Lower leg skin (tissue), 4 donors: ENCODE measurements around the gene COL4A2. TPM values are rescaled to one million over a fixed set of nuclear protein-coding genes. Genes with fewer than 3 reads are reported as not detected.

Experiments used
- DNase-seq, 2 donors: peaks; one replicate each; pipeline ENCODE4 v3.0.0-alpha.2; 2019; ENCODE audit warnings: low spot score in 2 of 2
- H3K4me3 ChIP-seq: fragments of 200-600 bp; sonication (generic); 2 replicates; pipeline ENCODE4 v1.5.1; 2017; ENCODE audit warnings: mild to moderate bottlenecking, low read depth; ENCODE audit not compliant: poor library complexity, severe bottlenecking
- POLR2A ChIP-seq, 2 donors: fragments of 450-650 bp; IDR thresholded peaks; one replicate each; pipeline ENCODE4 v1.6.1; 2016 to 2017; ENCODE audit warnings: antibody characterized with exemption in 2 of 2, mild to moderate bottlenecking in 1 of 2, moderate library complexity in 1 of 2
- WGBS, 2 donors: methylation state at CpG; one replicate each; pipeline ENCODE4 v1.1.5; 2018; 5-methylcytosine and 5-hydroxymethylcytosine counted together
- intact Hi-C: fragments of 100-400 bp; cut with DNase I; formaldehyde crosslinking; loops from one replicate; pipeline ENCODE4 v1.15.0; 2023; ENCODE audit warnings: low total_unique reads
- total RNA-seq, 4 donors: library from RNA; depleted of rRNA; stranded (reverse); fragments of >200 nt; gene quantifications; one replicate each; pipeline ENCODE4 v1.1.0, GENCODE V29; 2016
- TF ChIP-seq, protein P1 (sequence below), 3 donors: fragments of 450-650 bp; IDR thresholded peaks; one replicate each; pipeline ENCODE4 v1.5.1; 2016; ENCODE audit warnings: antibody characterized with exemption in 3 of 3, mild to moderate bottlenecking in 3 of 3, moderate library complexity in 2 of 3

Gene COL4A2
- total RNA-seq, 4 donors from 2014 or later, result 40.8 to 119 (median 58.9) TPM

DNA sequence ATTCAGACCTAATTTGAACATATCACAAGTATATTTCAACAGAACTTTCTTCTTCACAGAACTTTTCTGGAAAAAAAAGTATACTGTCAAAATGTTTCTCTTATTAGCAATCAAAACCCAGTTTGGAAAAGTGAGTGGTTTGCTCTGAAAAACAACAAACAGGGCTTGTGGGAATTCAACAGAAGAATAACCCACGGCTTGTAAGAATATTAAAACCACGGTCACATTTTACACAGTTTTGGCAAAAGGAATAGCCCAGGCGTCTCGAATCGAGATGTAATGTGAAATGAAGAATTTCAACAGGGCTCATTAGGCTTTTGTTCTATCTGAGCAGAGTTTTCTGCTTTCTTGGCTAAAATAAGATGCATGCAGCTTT is 70.7 kb downstream of the COL4A2 start:
- no peak for DNase-seq
- no peak overlapping the region for H3K4me3 ChIP-seq
- intact Hi-C loops, result no loop called here
- WGBS, 2 donors, result 63 to 69% methylated on average over 5 of the region's 5 CpGs
- TF ChIP-seq, protein P1, sequence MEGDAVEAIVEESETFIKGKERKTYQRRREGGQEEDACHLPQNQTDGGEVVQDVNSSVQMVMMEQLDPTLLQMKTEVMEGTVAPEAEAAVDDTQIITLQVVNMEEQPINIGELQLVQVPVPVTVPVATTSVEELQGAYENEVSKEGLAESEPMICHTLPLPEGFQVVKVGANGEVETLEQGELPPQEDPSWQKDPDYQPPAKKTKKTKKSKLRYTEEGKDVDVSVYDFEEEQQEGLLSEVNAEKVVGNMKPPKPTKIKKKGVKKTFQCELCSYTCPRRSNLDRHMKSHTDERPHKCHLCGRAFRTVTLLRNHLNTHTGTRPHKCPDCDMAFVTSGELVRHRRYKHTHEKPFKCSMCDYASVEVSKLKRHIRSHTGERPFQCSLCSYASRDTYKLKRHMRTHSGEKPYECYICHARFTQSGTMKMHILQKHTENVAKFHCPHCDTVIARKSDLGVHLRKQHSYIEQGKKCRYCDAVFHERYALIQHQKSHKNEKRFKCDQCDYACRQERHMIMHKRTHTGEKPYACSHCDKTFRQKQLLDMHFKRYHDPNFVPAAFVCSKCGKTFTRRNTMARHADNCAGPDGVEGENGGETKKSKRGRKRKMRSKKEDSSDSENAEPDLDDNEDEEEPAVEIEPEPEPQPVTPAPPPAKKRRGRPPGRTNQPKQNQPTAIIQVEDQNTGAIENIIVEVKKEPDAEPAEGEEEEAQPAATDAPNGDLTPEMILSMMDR (IDR thresholded peaks at IDR 0.05), result no peak
- TF ChIP-seq POLR2A (IDR thresholded peaks at IDR 0.05), result no peak

DNA sequence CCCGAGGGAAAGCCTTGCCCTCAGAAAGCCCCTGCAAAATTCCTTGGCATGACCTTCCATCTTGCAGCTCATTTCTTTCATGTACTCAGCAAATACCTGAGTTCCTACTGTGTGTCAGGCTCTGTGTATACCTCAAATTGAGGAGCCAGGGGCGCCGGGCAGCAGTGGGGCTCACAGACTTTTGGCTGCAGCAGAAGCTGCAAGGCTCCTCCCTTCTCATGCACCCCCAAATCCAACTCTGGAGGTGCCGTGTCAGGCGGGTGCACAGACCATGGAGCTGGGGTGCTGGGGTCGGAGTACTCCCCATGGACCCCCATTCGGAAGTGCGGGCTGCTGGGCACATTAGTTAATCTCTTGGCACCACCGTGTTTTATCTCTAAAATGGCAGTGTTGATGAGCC is 72.3 kb downstream of the COL4A2 start:
- 94 to 95% methylated on average over 9 of the region's 9 CpGs for WGBS, 2 donors
- no peak overlapping the region for H3K4me3 ChIP-seq
- intact Hi-C loops, result no loop called here
- no peak for DNase-seq
- TF ChIP-seq, protein P1 (IDR thresholded peaks at IDR 0.05), result no peak
- TF ChIP-seq POLR2A (IDR thresholded peaks at IDR 0.05), result no peak

DNA sequence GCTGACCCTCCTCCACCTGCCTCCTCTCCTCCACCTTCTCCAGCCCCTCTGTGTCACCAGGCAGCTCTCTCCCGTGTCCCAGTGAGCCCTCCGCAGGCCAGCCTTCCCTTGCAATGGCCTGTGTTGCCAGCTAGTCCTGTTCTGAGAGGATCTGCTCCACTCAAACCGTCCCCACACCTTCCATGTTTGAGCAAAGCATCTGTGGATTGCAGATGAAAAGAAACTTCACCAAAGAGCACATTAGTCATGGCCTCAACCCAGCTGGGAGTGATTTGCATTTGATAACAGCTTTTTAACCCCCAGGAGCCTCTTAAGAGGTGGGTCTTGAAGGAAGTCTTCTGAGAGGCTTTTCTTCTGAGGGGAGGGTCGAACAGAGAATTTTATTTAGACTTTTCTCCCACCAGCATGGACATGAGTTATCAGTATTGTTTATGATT is 72.8 kb downstream of the COL4A2 start:
- DNase-seq, result no peak
- no peak for TF ChIP-seq POLR2A (IDR thresholded peaks at IDR 0.05)
- TF ChIP-seq, protein P1 (IDR thresholded peaks at IDR 0.05), result no peak
- H3K4me3 ChIP-seq, result no peak overlapping the region
- 71 to 72% methylated on average over 4 of the region's 4 CpGs for WGBS, 2 donors
- intact Hi-C loops, result no loop called here

DNA sequence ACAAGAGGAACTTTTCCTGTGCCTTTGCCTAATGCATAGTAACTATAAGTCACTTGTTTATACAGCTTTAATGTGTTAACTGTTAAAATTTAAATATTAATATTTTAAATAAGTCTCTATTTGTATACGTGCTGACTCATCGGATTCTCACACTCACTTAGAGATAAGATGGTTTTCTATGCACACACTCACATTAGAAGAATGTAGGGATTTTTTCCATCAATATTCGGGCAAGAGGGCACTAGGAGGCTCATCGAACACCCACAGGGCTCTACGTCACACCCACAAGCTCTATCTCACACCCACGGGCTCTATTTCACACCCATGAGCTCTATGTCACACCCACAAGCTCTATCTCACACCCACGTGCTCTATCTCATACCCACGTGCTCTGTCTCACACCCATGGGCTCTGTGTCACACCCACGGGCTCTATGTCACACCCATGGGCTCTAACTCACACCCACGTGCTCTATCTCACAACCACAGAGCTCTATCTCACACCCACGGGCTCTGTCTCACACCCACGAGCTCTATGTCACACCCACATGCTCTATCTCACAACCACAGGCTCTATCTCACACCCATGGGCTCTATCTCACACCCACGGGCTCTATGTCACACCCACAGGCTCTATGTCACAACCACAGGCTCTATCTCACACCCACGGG is 73.4 kb downstream of the COL4A2 start:
- 75 to 78% methylated on average over 14 of the region's 14 CpGs for WGBS, 2 donors
- no peak for DNase-seq
- H3K4me3 ChIP-seq, result no peak overlapping the region
- intact Hi-C loops, result no loop called here
- TF ChIP-seq POLR2A (IDR thresholded peaks at IDR 0.05), result no peak
- TF ChIP-seq, protein P1 (IDR thresholded peaks at IDR 0.05), result no peak

DNA sequence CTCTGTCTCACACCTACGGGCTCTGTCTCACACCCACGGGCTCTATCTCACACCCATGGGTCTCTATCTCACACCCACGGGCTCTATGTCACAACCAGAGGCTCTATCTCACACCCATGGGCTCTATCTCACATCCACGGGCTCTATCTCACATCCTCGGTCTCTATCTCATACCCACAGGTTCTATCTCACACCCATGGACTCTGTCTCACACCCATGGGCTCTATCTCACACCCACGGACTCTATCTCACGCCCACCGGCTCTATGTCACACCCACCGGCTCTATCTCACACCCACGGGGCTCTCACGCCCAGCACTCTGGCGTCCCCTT is 73.9 kb downstream of the COL4A2 start:
- WGBS, 2 donors, result 86 to 93% methylated on average over 12 of the region's 12 CpGs
- TF ChIP-seq, protein P1 (IDR thresholded peaks at IDR 0.05), result no peak
- TF ChIP-seq POLR2A (IDR thresholded peaks at IDR 0.05), result no peak
- intact Hi-C loops, result no loop called here
- no peak for DNase-seq
- no peak overlapping the region for H3K4me3 ChIP-seq

DNA sequence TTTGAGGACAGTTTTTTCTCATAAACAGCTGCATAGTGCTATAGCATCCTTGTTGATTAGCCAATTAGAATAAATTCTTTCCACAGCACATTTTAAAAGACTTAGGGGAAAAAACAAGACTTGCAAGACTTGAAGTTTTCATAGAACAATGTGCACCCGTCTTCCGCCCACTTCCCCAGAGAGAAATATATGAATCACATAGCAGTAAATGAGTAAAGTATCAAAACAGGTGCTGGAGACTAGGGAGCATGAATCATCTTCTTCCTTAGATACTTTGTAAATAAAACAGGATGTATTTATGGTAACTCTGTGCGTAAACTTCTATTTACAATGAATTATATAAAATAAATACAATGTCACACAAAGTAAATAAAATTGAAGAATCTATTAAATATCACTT is 75.1 kb downstream of the COL4A2 start:
- intact Hi-C loops, result no loop called here
- TF ChIP-seq, protein P1 (IDR thresholded peaks at IDR 0.05), result no peak
- no peak for TF ChIP-seq POLR2A (IDR thresholded peaks at IDR 0.05)
- WGBS, 2 donors, result 58 to 69% methylated on average over 3 of the region's 3 CpGs
- H3K4me3 ChIP-seq, result no peak overlapping the region
- DNase-seq, result no peak
